BLaER1 treated with 17β-estradiol and CSF1 and Interleukin-3, amounts not matched to agents 10 nM and 100 nM (cell line): ENCODE data around the gene BCKDHB.

Source experiments
- H3K27ac ChIP-seq, 11 experiments: shearing (Covaris generic); formaldehyde crosslinking; 2 replicates each; pipeline ENCODE4 v1.8.1; 2022
- H3K27me3 ChIP-seq, 11 experiments: shearing (Covaris generic); formaldehyde crosslinking; 2 replicates each; pipeline ENCODE4 v1.8.1; 2022
- H3K36me3 ChIP-seq, 11 experiments: shearing (Covaris generic); formaldehyde crosslinking; 2 replicates each; pipeline ENCODE4 v1.8.1; 2022
- H3K4me1 ChIP-seq, 10 experiments: shearing (Covaris generic); formaldehyde crosslinking; 2 replicates each; pipeline ENCODE4 v1.8.1; 2022
- H3K4me2 ChIP-seq, 11 experiments: shearing (Covaris generic); formaldehyde crosslinking; 2 replicates each; pipeline ENCODE4 v1.8.1; 2022
- H3K4me3 ChIP-seq, 10 experiments: shearing (Covaris generic); formaldehyde crosslinking; 2 replicates each; pipeline ENCODE4 v1.8.1; 2022
- H3K9ac ChIP-seq, 11 experiments: shearing (Covaris generic); formaldehyde crosslinking; 2 replicates each; pipeline ENCODE4 v1.8.1; 2022
- H3K9me3 ChIP-seq, 11 experiments: shearing (Covaris generic); formaldehyde crosslinking; replicated peaks in 1 of 11; 2 replicates each; pipeline ENCODE4 v1.8.1; 2022
- H4K20me1 ChIP-seq, 11 experiments: shearing (Covaris generic); formaldehyde crosslinking; 2 replicates each; pipeline ENCODE4 v1.8.1; 2022
- Cebpa-rat ChIP-seq, 11 experiments: shearing (Covaris generic); IDR thresholded peaks; 2 replicates each; pipeline ENCODE4 v1.8.1; 2022

The BCKDHB gene

GRCh38 chr6:80366051-80366450 is 259.6 kb downstream of the BCKDHB start:
- Histone ChIP-seq H3K9ac (no peak overlapping the region), H3K27ac (no peak overlapping the region), H3K36me3 (no peaks in the 10 kb centered on the region), H3K4me2 (no peak overlapping the region), H3K27me3 (no peaks in the 10 kb centered on the region), H3K4me3 (no peak overlapping the region), H4K20me1 (no peaks in the 10 kb centered on the region), H3K9me3 (no peaks in the 10 kb centered on the region), H3K4me1 (no peaks in the 10 kb centered on the region)
- TF ChIP-seq Cebpa-rat (IDR thresholded peaks at IDR 0.05): no peak

- no peak for TF ChIP-seq Cebpa-rat (IDR thresholded peaks at IDR 0.05)
- H3K4me2 ChIP-seq: no peak overlapping the region
- H3K9ac ChIP-seq: no peak overlapping the region
- H3K27ac ChIP-seq: no peak overlapping the region
- H3K4me3 ChIP-seq: no peak overlapping the region
- H3K36me3 ChIP-seq: no peaks in the 10 kb centered on the region
- H3K4me1 ChIP-seq: no peaks in the 10 kb centered on the region
- H3K27me3 ChIP-seq: no peaks in the 10 kb centered on the region
- H4K20me1 ChIP-seq: no peaks in the 10 kb centered on the region
- H3K9me3 ChIP-seq: no peaks in the 10 kb centered on the region
Measured at GRCh38 chr6:80366714-80367113, 260.2 kb downstream of the BCKDHB start.

- Histone ChIP-seq H3K9me3 (no peaks in the 10 kb centered on the region), H3K36me3 (no peaks in the 10 kb centered on the region), H3K4me3 (no peak overlapping the region), H3K27me3 (no peaks in the 10 kb centered on the region), H3K27ac (no peak overlapping the region), H3K4me1 (no peaks in the 10 kb centered on the region), H3K4me2 (no peak overlapping the region), H3K9ac (no peak overlapping the region), H4K20me1 (no peaks in the 10 kb centered on the region)
- TF ChIP-seq Cebpa-rat (IDR thresholded peaks at IDR 0.05): no peak
Measured at GRCh38 chr6:80376411-80376810, 269.9 kb downstream of the BCKDHB start.

- Histone ChIP-seq H3K4me1 (no peaks in the 10 kb centered on the region), H3K9ac (no peak overlapping the region), H3K4me3 (no peak overlapping the region), H3K36me3 (no peaks in the 10 kb centered on the region), H3K27ac (no peak overlapping the region), H3K9me3 (no peaks in the 10 kb centered on the region), H4K20me1 (no peaks in the 10 kb centered on the region), H3K27me3 (no peaks in the 10 kb centered on the region), H3K4me2 (no peak overlapping the region)
- TF ChIP-seq Cebpa-rat (IDR thresholded peaks at IDR 0.05): no peak
Measured at GRCh38 chr6:80380566-80380965, 274.1 kb downstream of the BCKDHB start.

GRCh38 chr6:80382811-80383210 is 276.3 kb downstream of the BCKDHB start:
- H4K20me1 ChIP-seq: no peaks in the 10 kb centered on the region

GRCh38 chr6:80388507-80388906 is 282.0 kb downstream of the BCKDHB start:
- H3K9ac ChIP-seq: no peak overlapping the region
- no peaks in the 10 kb centered on the region for H4K20me1 ChIP-seq
- no peaks in the 10 kb centered on the region for H3K36me3 ChIP-seq

More at GRCh38 chr6:80382811-80383210, 276.3 kb downstream of the BCKDHB start:
- Histone ChIP-seq H3K36me3 (no peaks in the 10 kb centered on the region), H3K9me3 (no peaks in the 10 kb centered on the region), H3K27ac (no peak overlapping the region), H3K4me2 (no peak overlapping the region), H3K4me3 (no peak overlapping the region), H3K9ac (no peak overlapping the region), H3K4me1 (no peaks in the 10 kb centered on the region), H3K27me3 (no peaks in the 10 kb centered on the region)
- TF ChIP-seq Cebpa-rat (IDR thresholded peaks at IDR 0.05): no peak

More at GRCh38 chr6:80388507-80388906, 282.0 kb downstream of the BCKDHB start:
- Histone ChIP-seq H3K4me3 (no peak overlapping the region), H3K27ac (no peak overlapping the region), H3K9me3 (no peaks in the 10 kb centered on the region), H3K27me3 (no peaks in the 10 kb centered on the region), H3K4me1 (peaks cover 0 to 14% (median 0%) of the 10 kb centered on the region in 10 experiments; a peak in 1 of 20 replicates), H3K4me2 (no peak overlapping the region)
- TF ChIP-seq Cebpa-rat (IDR thresholded peaks at IDR 0.05): no peak
